Measurements from ENCODE around the gene TSSK2.
A peak's percentile ranks its signal among the peaks of the same experiment; 100 is the strongest.
"Not testable (repeated sequence)": the region's sequence is repeated elsewhere in the genome, so short reads cannot be mapped to it uniquely, and the experiment has no call there.

TSSK2 gene

DNA sequence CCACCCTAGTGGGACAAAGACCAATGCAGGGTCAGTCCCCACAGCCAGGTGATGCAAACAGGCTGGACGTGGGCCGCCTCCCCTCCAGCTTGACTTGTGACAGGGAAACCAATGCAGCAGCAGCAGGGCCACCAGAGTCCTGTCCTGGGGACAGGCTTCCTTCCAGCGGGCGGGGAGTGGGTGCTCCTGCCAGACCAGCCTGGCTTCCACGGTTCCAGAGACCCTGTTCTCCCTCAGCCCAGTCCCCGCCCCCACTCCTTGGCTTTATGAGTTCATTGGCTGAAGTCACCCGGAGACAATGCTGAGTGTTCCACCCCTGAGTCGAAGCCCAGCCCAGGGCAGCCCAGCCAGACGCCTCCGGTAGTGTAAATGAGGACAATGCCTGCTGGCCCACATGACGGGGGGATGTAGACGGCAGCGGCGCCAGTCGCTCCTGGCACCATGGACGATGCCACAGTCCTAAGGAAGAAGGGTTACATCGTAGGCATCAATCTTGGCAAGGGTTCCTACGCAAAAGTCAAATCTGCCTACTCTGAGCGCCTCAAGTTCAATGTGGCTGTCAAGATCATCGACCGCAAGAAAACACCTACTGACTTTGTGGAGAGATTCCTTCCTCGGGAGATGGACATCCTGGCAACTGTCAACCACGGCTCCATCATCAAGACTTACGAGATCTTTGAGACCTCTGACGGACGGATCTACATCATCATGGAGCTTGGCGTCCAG lies at the start of gene TSSK2:
TSSK2 (plus strand) TSS at position 350 of the 726 bp plus-strand sequence; CDS start at position 442, 92 bp downstream.
- no peak for DNase-seq (ENCODE audit: low spot score)
- in situ Hi-C loops (cut with MboI; ENCODE audit: low pct_unique_long_range_greater_than_20kb, low sequenced_read_pairs, unreplicated experiment) = no loop called here

DNA sequence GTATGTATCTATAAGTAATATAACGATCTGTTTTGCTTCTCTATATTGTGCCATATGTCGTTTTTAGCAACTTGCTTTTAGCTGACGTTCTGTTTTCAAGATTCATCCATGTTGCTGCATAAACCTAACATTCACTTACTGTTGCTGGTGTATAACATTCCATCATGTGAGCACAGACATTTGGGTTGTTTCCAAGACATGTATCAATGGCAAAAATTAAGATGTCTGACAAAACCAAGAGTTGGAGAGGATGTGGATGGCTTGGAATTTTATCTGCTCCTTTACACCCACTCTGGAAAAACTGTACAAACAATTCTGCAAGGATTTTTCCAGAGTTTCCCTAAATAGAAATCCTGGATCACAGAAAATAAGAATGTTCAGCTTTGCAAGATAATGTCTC lies 49.8 kb upstream of the TSSK2 start:
- no peak for DNase-seq (ENCODE audit: low spot score)
- in situ Hi-C loops (cut with MboI; ENCODE audit: low pct_unique_long_range_greater_than_20kb, low sequenced_read_pairs, unreplicated experiment) = no loop called here
- TF ChIP-seq, protein P1, sequence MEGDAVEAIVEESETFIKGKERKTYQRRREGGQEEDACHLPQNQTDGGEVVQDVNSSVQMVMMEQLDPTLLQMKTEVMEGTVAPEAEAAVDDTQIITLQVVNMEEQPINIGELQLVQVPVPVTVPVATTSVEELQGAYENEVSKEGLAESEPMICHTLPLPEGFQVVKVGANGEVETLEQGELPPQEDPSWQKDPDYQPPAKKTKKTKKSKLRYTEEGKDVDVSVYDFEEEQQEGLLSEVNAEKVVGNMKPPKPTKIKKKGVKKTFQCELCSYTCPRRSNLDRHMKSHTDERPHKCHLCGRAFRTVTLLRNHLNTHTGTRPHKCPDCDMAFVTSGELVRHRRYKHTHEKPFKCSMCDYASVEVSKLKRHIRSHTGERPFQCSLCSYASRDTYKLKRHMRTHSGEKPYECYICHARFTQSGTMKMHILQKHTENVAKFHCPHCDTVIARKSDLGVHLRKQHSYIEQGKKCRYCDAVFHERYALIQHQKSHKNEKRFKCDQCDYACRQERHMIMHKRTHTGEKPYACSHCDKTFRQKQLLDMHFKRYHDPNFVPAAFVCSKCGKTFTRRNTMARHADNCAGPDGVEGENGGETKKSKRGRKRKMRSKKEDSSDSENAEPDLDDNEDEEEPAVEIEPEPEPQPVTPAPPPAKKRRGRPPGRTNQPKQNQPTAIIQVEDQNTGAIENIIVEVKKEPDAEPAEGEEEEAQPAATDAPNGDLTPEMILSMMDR (IDR thresholded peaks at IDR 0.05; ENCODE audit: extremely low read depth, insufficient read depth, missing control alignments) = no peak

More for the DNA sequence above, at the start of gene TSSK2:
- TF ChIP-seq, protein P1 (IDR thresholded peaks at IDR 0.05; ENCODE audit: extremely low read depth, insufficient read depth, missing control alignments) = no peak

DNA sequence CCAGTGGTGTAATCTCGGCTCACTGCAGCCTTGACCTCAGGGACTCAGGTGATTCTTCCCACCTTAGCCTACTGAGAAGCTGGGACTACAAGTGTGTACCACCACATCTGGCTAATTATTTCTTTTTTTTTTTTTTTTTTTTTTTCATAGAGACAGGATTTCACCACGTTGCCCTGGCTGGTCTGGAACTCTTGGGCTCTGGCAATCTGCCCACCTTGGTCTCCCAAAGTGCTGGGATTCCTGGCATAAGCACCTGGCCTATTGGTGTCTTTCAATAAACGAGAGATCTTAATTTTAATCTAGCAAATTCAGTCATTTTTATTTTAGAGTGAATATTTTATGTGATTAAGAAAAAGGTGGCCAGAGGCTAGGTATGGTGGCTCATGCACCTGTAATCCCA lies 49.0 kb upstream of the TSSK2 start:
- no peak for DNase-seq (ENCODE audit: low spot score)
- TF ChIP-seq, protein P1 (IDR thresholded peaks at IDR 0.05; ENCODE audit: extremely low read depth, insufficient read depth, missing control alignments) = no peak
- in situ Hi-C loops (cut with MboI; ENCODE audit: low pct_unique_long_range_greater_than_20kb, low sequenced_read_pairs, unreplicated experiment) = no loop called here

DNA sequence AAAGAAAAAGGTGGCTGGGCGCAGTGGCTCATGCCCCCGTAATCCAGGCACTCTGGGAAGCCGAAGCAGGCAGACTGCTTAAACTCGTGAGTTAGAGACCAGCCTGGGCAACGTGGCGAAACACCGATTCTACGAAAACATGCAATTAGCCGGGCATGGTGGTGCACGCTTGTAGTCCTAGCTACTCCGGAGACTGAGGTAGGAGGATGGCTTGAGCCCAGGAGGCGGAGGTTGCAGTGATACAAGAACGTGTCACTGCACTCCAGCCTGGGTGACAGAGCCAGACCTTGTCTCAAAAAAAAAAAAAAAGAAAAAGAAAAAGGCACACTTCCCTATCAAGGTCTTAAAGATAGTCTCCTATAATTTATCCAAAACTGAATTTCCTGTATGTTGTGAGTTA lies 48.3 kb upstream of the TSSK2 start:
- in situ Hi-C loops (cut with MboI; ENCODE audit: low pct_unique_long_range_greater_than_20kb, low sequenced_read_pairs, unreplicated experiment) = no loop called here
- no peak for DNase-seq (ENCODE audit: low spot score)
- TF ChIP-seq, protein P1 (IDR thresholded peaks at IDR 0.05; ENCODE audit: extremely low read depth, insufficient read depth, missing control alignments) = no peak

DNA sequence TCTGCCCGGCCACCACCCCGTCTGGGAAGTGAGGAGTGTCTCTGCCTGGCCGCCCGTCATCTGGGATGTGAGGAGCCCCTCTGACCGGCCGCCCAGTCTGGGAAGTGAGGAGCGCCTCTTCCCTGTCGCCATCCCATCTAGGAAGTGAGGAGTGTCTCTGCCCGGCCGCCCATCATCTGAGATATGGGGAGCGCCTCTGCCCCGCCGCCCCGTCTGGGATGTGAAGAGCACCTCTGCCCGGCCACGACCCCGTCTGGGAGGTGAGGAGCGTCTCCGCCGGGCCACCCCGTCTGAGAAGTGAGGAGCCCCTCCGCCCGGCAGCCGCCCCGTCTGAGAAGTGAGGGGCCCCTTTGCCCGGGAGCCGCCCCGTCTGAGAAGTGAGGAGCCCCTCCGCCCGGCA lies 47.0 kb upstream of the TSSK2 start:
- in situ Hi-C loops (cut with MboI; ENCODE audit: low pct_unique_long_range_greater_than_20kb, low sequenced_read_pairs, unreplicated experiment) = not testable (repeated sequence)

DNA sequence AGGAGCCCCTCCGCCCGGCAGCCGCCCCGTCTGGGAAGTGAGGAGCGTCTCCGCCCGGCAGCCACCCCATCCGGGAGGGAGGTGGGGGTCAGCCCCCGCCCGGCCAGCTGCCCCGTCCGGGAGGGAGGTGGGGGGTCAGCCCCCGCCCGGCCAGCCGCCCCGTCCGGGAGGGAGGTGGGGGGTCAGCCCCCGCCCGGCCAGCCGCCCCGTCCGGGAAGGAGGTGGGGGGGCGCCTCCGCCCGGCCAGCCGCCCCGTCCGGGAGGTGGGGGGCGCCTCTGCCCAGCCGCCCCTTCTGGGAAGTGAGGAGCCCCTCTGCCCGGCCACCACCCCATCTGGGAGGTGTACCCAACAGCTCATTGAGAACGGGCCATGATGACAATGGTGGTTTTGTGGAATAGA lies 46.5 kb upstream of the TSSK2 start:
- DNase-seq (ENCODE audit: low spot score); in situ Hi-C loops (cut with MboI; ENCODE audit: low pct_unique_long_range_greater_than_20kb, low sequenced_read_pairs, unreplicated experiment): not testable (repeated sequence)

More for the DNA sequence above, 47.0 kb upstream of the TSSK2 start:
- not testable (repeated sequence) for DNase-seq (ENCODE audit: low spot score)

DNA sequence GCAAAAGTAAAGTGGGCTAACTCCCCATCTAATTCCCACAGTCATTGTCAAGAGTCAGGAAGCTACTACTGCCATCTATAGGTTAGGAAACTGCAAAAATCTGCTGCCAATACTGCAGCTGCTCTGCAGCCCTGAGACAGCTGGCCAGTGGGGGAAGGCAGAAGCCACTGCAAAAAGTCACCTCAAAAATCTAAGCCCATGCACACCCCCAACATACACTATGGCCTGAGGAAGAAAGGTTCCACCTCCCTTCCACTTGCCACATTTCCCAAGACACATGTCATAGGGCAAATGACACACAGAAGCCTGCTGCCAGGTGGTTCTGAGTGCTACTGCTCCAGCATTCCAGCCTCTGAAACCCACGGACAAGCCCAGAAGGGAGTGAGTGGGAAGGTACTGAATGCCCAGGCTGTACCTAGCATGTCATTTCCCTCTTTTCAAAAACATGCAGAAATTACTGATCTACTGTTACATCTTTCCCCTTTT lies 45.8 kb upstream of the TSSK2 start:
- DNase-seq (ENCODE audit: low spot score) = peak; percentile 69
- in situ Hi-C loops (cut with MboI; ENCODE audit: low pct_unique_long_range_greater_than_20kb, low sequenced_read_pairs, unreplicated experiment) = no loop called here
- TF ChIP-seq, protein P1 (IDR thresholded peaks at IDR 0.05; ENCODE audit: extremely low read depth, insufficient read depth, missing control alignments) = peak; percentile 46
